Liver (tissue), 9 donors: Measurements from ENCODE around the gene IL17RB. TPM values are rescaled to one million over a fixed set of nuclear protein-coding genes. Genes with fewer than 3 reads are reported as not detected.

Experiments
- DNase-seq: peaks from one replicate; pipeline ENCODE4 v3.0.0-alpha.2; 2017; ENCODE audit warnings: low spot score
- H3K27ac ChIP-seq, 2 donors: one replicate each; pipeline ENCODE4 v1.7.0; 2013; ENCODE audit warnings: inconsistent platforms in 2 of 2, low read length in 2 of 2, control low read depth in 1 of 2, low read depth in 1 of 2, mild to moderate bottlenecking in 1 of 2
- H3K27me3 ChIP-seq, 4 donors: one replicate each; pipeline versions ENCODE4 v1.6.1 to v1.7.0; 2013; ENCODE audit warnings: low read length in 3 of 4, inconsistent platforms in 1 of 4, mild to moderate bottlenecking in 1 of 4, moderate library complexity in 1 of 4; ENCODE audit not compliant: control insufficient read depth in 4 of 4, insufficient read depth in 4 of 4
- H3K36me3 ChIP-seq, 4 donors: one replicate each; pipeline versions ENCODE4 v1.6.1 to v1.7.0; 2013; ENCODE audit warnings: low read length in 3 of 4, mild to moderate bottlenecking in 3 of 4, low read depth in 1 of 4, moderate library complexity in 1 of 4; ENCODE audit not compliant: control insufficient read depth in 4 of 4, insufficient read depth in 3 of 4
- H3K4me1 ChIP-seq, 4 donors: one replicate each; pipeline versions ENCODE4 v1.6.1 to v1.7.0; 2013; ENCODE audit warnings: low read length in 3 of 4, mild to moderate bottlenecking in 3 of 4, moderate library complexity in 1 of 4; ENCODE audit not compliant: control insufficient read depth in 4 of 4, insufficient read depth in 4 of 4
- H3K4me3 ChIP-seq, 3 donors: one replicate each; pipeline versions ENCODE4 v1.6.1 to v1.7.0; 2013; ENCODE audit warnings: low read length in 3 of 3, control low read depth in 1 of 3, low read depth in 1 of 3, mild to moderate bottlenecking in 1 of 3
- H3K9ac ChIP-seq, 2 donors: one replicate each; pipeline ENCODE4 v1.7.0; 2013; ENCODE audit warnings: low read length in 2 of 2, mild to moderate bottlenecking in 2 of 2, moderate library complexity in 2 of 2, control low read depth in 1 of 2, low read depth in 1 of 2
- H3K9me3 ChIP-seq, 4 donors: one replicate each; pipeline versions ENCODE4 v1.6.1 to v1.7.0; 2013; ENCODE audit warnings: low read length in 3 of 4; ENCODE audit not compliant: control insufficient read depth in 4 of 4
- FOXA2 ChIP-seq: IDR thresholded peaks from 2 replicates; pipeline ENCODE4 v1.6.1; 2016; ENCODE audit warnings: antibody characterized with exemption
- GABPA ChIP-seq, 2 donors: IDR thresholded peaks in 1 of 2; conservative IDR thresholded peaks in 1 of 2; 2 replicates each; pipeline ENCODE4 v1.6.1; 2016; ENCODE audit warnings: antibody characterized with exemption in 2 of 2, mild to moderate bottlenecking in 1 of 2, moderate library complexity in 1 of 2
- HNF4A ChIP-seq, 2 donors: conservative IDR thresholded peaks; 2 replicates each; pipeline ENCODE4 v1.6.1; 2016; ENCODE audit warnings: antibody characterized with exemption in 2 of 2, mild to moderate bottlenecking in 2 of 2
- HNF4G ChIP-seq: IDR thresholded peaks from 2 replicates; pipeline ENCODE4 v1.6.1; 2016; ENCODE audit warnings: antibody characterized with exemption
- JUND ChIP-seq, 2 donors: IDR thresholded peaks; 2 replicates each; pipeline ENCODE4 v1.6.1; 2016; ENCODE audit warnings: antibody characterized with exemption in 2 of 2
- NR2F2 ChIP-seq: IDR thresholded peaks from 2 replicates; pipeline ENCODE4 v1.6.1; 2016; ENCODE audit warnings: antibody characterized with exemption
- RAD21 ChIP-seq, 2 donors: IDR thresholded peaks; 2 replicates each; pipeline ENCODE4 v1.6.1; 2016; ENCODE audit warnings: antibody characterized with exemption in 2 of 2, mild to moderate bottlenecking in 2 of 2
- SP1 ChIP-seq: IDR thresholded peaks from 2 replicates; pipeline ENCODE4 v1.6.1; 2018; ENCODE audit warnings: antibody characterized with exemption, mild to moderate bottlenecking
- YY1 ChIP-seq: IDR thresholded peaks from 2 replicates; pipeline ENCODE4 v1.6.1; 2016; ENCODE audit warnings: antibody characterized with exemption, mild to moderate bottlenecking
- WGBS: extraction: QIAGEN DNeasy Blood & Tissue Kit; methylation state at CpG from one replicate; pipeline ENCODE4 v1.1.7; 2013; 5-methylcytosine and 5-hydroxymethylcytosine counted together
- polyA plus RNA-seq, 2 donors: library from polyadenylated mRNA; stranded (reverse) in 1 of 2; unstranded in 1 of 2; fragments of 200-250 nt in 1 of 2; fragments of >200 nt in 1 of 2; fragmentation: Nextera tagmentation in 1 of 2; extraction: Ambion mirVana in 1 of 2; gene quantifications; one replicate each; pipeline versions ENCODE4 v1.2.1 to v1.2.3, GENCODE V29; 2013 to 2015
- total RNA-seq, 2 donors: library from RNA; depleted of rRNA; stranded (reverse); fragments of >200 nt; gene quantifications; one replicate each; pipeline ENCODE4 v1.2.3, GENCODE V29; 2014
- TF ChIP-seq, protein P1 (sequence below): IDR thresholded peaks from 2 replicates; pipeline ENCODE4 v1.6.1; 2016; ENCODE audit warnings: antibody characterized with exemption
- TF ChIP-seq, protein P2 (sequence below): fragments of 150-350 bp; IDR thresholded peaks from 2 replicates; pipeline ENCODE4 v1.5.1; 2017; ENCODE audit warnings: improper control_type of control experiment, low read depth, low read length; ENCODE audit not compliant: missing input control
- TF ChIP-seq, protein P3 (sequence below): IDR thresholded peaks from 2 replicates; pipeline ENCODE4 v1.6.1; 2016; ENCODE audit warnings: antibody characterized with exemption, mild to moderate bottlenecking
- TF ChIP-seq, protein P4 (sequence below): IDR thresholded peaks from 2 replicates; pipeline ENCODE4 v1.6.1; 2016; ENCODE audit warnings: antibody characterized with exemption
- donor health status: healthy.
- donor health status: healthy.
- donor health status: healthy.
- donor health status: healthy.
- donor health status: healthy.

IL17RB gene
- total and polyA plus RNA-seq, 4 donors, result 11.8 to 21.6 (median 15.8) TPM

DNA sequence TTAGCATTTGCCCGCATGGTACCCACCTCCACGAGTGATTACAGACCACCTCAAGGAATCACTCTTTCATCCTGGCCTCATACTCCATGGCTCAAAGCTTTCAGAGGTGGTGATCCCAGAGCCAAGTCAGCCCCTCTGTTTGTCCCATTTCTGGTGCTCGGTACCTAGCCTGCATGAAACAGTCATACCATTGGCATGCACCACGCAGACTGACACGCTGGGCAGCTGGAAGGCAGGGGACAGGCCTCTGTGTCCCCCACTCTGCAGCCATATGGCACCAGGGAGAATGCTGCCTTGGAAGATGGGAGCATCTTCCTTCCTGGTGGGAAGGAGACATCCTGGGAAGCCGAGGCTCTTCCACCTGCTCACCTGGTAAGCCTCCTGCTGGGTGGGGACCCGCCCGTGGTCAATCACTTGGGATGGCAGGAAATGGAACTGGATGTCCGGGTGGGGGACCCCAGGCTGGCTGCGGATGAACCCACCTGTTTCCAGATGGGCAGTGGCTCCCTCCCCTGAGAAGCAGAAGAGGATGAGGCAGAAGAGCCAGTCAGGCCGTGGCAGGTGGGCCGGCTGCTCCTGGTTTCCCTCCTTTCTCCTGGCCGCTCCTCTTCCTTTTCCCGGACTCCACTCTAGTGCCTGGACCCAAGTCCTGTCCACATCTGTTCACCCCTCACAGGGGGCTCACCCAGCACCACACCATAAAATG, 27.1 kb upstream of the IL17RB start:
- Histone ChIP-seq H3K4me1 (peaks cover 0 to 7% (median 0%) of the 10 kb centered on the region in 4 donors), H3K9me3 (no peaks in the 10 kb centered on the region), H3K9ac (no peak overlapping the region), H3K27ac (no peak overlapping the region), H3K36me3 (peaks cover 15 to 74% (median 46%) of the 10 kb centered on the region in 4 donors), H3K27me3 (no peaks in the 10 kb centered on the region), H3K4me3 (no peak overlapping the region)
- 95% methylated on average over 14 of the region's 14 CpGs for WGBS
- TF ChIP-seq, protein P1, sequence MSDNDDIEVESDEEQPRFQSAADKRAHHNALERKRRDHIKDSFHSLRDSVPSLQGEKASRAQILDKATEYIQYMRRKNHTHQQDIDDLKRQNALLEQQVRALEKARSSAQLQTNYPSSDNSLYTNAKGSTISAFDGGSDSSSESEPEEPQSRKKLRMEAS, result no peak
- TF ChIP-seq FOXA2 (no peak), YY1 (no peak), HNF4A (conservative IDR thresholded peaks at IDR 0.05) (no peak), HNF4G (no peak), SP1 (no peak), GABPA (IDR thresholded peaks at IDR 0.05 in 1 of 2, conservative IDR thresholded peaks at IDR 0.05 in 1 of 2) (no peak)
- TF ChIP-seq, protein P2, sequence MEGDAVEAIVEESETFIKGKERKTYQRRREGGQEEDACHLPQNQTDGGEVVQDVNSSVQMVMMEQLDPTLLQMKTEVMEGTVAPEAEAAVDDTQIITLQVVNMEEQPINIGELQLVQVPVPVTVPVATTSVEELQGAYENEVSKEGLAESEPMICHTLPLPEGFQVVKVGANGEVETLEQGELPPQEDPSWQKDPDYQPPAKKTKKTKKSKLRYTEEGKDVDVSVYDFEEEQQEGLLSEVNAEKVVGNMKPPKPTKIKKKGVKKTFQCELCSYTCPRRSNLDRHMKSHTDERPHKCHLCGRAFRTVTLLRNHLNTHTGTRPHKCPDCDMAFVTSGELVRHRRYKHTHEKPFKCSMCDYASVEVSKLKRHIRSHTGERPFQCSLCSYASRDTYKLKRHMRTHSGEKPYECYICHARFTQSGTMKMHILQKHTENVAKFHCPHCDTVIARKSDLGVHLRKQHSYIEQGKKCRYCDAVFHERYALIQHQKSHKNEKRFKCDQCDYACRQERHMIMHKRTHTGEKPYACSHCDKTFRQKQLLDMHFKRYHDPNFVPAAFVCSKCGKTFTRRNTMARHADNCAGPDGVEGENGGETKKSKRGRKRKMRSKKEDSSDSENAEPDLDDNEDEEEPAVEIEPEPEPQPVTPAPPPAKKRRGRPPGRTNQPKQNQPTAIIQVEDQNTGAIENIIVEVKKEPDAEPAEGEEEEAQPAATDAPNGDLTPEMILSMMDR, result no peak
- TF ChIP-seq, protein P3, sequence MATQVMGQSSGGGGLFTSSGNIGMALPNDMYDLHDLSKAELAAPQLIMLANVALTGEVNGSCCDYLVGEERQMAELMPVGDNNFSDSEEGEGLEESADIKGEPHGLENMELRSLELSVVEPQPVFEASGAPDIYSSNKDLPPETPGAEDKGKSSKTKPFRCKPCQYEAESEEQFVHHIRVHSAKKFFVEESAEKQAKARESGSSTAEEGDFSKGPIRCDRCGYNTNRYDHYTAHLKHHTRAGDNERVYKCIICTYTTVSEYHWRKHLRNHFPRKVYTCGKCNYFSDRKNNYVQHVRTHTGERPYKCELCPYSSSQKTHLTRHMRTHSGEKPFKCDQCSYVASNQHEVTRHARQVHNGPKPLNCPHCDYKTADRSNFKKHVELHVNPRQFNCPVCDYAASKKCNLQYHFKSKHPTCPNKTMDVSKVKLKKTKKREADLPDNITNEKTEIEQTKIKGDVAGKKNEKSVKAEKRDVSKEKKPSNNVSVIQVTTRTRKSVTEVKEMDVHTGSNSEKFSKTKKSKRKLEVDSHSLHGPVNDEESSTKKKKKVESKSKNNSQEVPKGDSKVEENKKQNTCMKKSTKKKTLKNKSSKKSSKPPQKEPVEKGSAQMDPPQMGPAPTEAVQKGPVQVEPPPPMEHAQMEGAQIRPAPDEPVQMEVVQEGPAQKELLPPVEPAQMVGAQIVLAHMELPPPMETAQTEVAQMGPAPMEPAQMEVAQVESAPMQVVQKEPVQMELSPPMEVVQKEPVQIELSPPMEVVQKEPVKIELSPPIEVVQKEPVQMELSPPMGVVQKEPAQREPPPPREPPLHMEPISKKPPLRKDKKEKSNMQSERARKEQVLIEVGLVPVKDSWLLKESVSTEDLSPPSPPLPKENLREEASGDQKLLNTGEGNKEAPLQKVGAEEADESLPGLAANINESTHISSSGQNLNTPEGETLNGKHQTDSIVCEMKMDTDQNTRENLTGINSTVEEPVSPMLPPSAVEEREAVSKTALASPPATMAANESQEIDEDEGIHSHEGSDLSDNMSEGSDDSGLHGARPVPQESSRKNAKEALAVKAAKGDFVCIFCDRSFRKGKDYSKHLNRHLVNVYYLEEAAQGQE, result no peak
- DNase-seq, result no peak

DNA sequence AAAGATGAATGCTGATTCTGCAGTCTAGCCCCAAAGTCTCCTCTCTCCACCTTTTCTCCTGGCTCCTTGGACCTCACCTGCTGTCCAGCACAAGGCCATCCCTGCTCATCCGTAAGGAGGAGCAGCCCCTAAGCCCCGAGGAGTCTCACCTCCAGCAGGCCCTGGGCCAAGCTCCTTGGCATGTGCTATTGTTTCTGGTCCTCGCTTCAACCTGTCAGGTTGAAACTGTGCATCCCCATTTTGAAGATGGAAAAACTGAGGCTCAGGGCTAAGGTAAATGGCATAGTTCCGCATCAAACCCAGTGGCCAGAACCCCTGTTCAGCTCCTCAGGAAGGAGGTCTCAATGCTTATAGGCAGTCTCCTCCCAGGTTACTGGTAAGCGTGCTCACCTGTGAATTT, 26.3 kb upstream of the IL17RB start:
- no peak for TF ChIP-seq YY1
- TF ChIP-seq, protein P1, result no peak
- TF ChIP-seq RAD21 (IDR thresholded peaks at IDR 0.05), result no peak
- TF ChIP-seq, protein P3, result no peak
- no peak for TF ChIP-seq NR2F2
- no peak for TF ChIP-seq JUND (IDR thresholded peaks at IDR 0.05)
- no peak for TF ChIP-seq HNF4A (conservative IDR thresholded peaks at IDR 0.05)
- no peak for TF ChIP-seq SP1
- TF ChIP-seq, protein P4, sequence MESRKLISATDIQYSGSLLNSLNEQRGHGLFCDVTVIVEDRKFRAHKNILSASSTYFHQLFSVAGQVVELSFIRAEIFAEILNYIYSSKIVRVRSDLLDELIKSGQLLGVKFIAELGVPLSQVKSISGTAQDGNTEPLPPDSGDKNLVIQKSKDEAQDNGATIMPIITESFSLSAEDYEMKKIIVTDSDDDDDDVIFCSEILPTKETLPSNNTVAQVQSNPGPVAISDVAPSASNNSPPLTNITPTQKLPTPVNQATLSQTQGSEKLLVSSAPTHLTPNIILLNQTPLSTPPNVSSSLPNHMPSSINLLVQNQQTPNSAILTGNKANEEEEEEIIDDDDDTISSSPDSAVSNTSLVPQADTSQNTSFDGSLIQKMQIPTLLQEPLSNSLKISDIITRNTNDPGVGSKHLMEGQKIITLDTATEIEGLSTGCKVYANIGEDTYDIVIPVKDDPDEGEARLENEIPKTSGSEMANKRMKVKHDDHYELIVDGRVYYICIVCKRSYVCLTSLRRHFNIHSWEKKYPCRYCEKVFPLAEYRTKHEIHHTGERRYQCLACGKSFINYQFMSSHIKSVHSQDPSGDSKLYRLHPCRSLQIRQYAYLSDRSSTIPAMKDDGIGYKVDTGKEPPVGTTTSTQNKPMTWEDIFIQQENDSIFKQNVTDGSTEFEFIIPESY, result no peak
- Histone ChIP-seq H3K27ac (no peak overlapping the region), H3K9ac (no peak overlapping the region), H3K36me3 (peaks cover 15 to 71% (median 44%) of the 10 kb centered on the region in 4 donors), H3K27me3 (no peaks in the 10 kb centered on the region), H3K4me1 (peaks cover 0 to 7% (median 0%) of the 10 kb centered on the region in 4 donors), H3K4me3 (no peak overlapping the region), H3K9me3 (no peaks in the 10 kb centered on the region)
- DNase-seq, result no peak
- WGBS, result 97% methylated on average over 5 of the region's 5 CpGs
